ENCODE results near the gene CISTR. TPM values are rescaled to one million over a fixed set of nuclear protein-coding genes. Genes with fewer than 3 reads are reported as not detected.

The CISTR gene
- total RNA-seq, 6 experiments from 2014 or later = not detected

DNA sequence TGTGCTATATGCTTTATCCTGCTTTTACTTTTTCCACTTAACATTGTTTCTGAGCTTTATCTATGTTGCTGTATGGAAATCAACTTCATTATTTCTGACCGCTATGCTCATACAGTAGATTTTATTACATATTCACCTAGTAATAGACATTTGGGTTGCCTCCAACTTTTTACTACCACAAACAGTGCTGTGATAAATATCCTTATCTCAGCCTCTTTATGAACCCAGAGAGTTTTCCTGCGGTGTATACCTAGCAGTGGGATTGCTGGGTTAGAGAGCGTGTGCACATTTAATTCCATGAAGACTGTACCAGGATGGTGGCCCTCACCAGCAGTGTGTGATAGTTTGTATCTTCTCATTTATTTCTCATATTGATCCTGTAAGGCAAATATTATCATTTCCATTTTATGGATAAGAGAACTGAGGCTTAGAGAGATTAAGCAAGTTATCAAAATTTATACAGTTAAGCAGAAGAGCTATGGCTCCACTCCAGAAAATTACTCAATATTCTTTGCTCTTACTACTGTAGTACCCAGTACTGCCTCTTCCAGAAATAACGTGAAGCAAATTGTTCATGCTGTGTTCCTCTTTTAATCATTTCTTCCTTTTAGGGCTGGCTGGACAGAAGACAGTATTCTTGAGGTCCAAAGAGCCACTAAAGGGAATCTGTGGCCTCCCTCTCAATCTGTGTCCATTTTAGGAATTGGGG, 26.3 kb upstream of the CISTR start:
- Histone ChIP-seq H3K4me3 (no peak overlapping the region), H3K27ac (no peak overlapping the region), H3K9me3 (no peaks in the 10 kb centered on the region), H3K27me3 (peaks cover 0 to under 1% of the 10 kb centered on the region in 2 donors), H3K4me1 (no peaks in the 10 kb centered on the region), H3K36me3 (no peaks in the 10 kb centered on the region)
- DNase-seq = no peak
- TF ChIP-seq POLR2A (IDR thresholded peaks at IDR 0.05) = no peak
- TF ChIP-seq, protein P1, sequence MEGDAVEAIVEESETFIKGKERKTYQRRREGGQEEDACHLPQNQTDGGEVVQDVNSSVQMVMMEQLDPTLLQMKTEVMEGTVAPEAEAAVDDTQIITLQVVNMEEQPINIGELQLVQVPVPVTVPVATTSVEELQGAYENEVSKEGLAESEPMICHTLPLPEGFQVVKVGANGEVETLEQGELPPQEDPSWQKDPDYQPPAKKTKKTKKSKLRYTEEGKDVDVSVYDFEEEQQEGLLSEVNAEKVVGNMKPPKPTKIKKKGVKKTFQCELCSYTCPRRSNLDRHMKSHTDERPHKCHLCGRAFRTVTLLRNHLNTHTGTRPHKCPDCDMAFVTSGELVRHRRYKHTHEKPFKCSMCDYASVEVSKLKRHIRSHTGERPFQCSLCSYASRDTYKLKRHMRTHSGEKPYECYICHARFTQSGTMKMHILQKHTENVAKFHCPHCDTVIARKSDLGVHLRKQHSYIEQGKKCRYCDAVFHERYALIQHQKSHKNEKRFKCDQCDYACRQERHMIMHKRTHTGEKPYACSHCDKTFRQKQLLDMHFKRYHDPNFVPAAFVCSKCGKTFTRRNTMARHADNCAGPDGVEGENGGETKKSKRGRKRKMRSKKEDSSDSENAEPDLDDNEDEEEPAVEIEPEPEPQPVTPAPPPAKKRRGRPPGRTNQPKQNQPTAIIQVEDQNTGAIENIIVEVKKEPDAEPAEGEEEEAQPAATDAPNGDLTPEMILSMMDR (IDR thresholded peaks at IDR 0.05) = no peak
- peak in 1 of 4 donors; percentile 33 for ATAC-seq
- intact Hi-C loops (cut with DNase I) = no loop called here
- WGBS (ENCODE audit: insufficient coverage, low coverage, low lambda C conversion rate, missing lambda C conversion rate) = 78% methylated on average over 4 of the region's 4 CpGs

DNA sequence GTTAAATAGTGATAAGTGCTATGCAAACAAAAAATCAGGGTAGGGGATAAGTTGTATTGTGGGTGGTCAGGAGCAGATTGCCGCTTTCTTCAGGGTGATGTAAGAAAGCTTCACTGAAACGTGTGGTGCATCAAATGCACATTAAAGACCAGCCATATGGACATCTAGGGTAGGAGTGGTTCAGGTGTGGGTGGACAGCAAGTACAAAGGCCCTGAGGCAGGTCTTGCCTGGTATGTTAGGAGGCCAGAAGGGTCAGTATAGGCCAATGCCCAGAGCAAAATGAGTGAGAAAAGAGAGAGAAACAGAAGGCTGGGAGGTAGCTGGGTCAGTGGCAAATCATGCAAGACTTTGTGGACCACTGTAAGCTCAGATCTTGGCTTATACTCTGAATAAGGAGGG, 25.6 kb upstream of the CISTR start:
- intact Hi-C loops (cut with DNase I) = no loop called here
- DNase-seq (no peak), ATAC-seq (no peak)
- H3K4me3 ChIP-seq = no peak overlapping the region
- no peak for TF ChIP-seq POLR2A (IDR thresholded peaks at IDR 0.05)
- H3K36me3 ChIP-seq = no peaks in the 10 kb centered on the region
- no peaks in the 10 kb centered on the region for H3K27me3 ChIP-seq
- no peaks in the 10 kb centered on the region for H3K4me1 ChIP-seq
- 51% methylated on average over 2 of the region's 2 CpGs for whole genome bisulfite sequencing (ENCODE audit: insufficient coverage, low coverage, low lambda C conversion rate, missing lambda C conversion rate)
- no peak overlapping the region for H3K27ac ChIP-seq
- no peaks in the 10 kb centered on the region for H3K9me3 ChIP-seq

DNA sequence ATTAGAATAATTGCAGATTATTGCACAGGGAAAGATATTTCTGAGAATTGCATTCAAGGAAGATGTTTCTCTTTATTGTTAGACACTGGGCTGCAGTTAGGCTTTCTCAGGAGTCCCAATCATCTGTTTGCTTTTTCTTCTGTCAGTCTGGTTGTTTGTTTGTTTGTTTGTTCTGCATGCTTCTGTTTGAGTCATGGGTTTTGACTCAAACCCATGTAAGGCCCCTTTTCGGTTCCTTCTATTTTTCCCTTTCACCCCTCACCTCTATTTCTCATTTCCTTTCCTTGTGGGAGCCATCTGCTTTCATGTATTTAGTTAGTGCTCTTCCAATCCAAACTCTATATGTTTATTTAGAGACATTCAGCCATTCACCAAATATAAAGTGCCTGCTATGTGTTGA, 25.1 kb upstream of the CISTR start:
- no peak for ATAC-seq

DNA sequence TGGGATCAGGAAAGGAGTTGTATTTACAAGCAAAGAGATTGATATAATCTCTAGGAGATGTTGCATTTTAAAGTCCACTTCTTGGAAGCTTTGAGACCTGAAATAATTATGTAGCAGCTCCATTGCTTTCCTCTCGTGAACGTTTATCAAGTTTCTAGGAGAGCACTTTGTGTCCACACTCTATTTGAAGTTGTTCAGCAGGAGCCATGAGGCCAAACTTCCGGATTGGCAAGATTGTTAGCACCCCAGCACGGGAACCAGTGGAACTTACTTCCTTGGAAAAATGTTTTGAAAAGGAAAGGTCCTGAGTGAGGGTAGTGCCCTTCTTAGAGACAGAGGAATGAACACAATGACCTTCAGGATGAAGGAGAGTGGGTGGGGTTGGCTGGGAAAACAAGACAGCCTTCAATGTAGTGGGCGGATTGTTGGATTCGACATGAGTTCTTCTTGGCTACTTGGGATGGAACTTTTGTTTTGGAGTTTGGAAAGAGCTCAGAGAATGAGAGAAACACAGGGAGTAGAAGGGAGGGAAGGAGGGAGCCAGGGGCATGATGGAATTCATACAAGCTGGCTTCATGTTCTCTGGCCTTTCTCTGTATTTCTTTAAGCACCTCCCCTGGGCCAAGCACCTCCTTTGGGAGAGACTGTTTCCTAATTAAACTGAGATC, 23.8 kb upstream of the CISTR start:
- H3K4me1 ChIP-seq = no peaks in the 10 kb centered on the region
- no peaks in the 10 kb centered on the region for H3K27me3 ChIP-seq
- TF ChIP-seq POLR2A (IDR thresholded peaks at IDR 0.05) = no peak
- TF ChIP-seq, protein P1 (IDR thresholded peaks at IDR 0.05) = no peak
- H3K9me3 ChIP-seq = no peaks in the 10 kb centered on the region
- ATAC-seq (no peak), DNase-seq (no peak)
- no peak overlapping the region for H3K4me3 ChIP-seq
- no peaks in the 10 kb centered on the region for H3K36me3 ChIP-seq
- intact Hi-C loops (cut with DNase I) = no loop called here
- 48% methylated on average over 6 of the region's 6 CpGs for WGBS (ENCODE audit: insufficient coverage, low coverage, low lambda C conversion rate, missing lambda C conversion rate)
- H3K27ac ChIP-seq = no peak overlapping the region

More for the DNA sequence above, 25.1 kb upstream of the CISTR start:
- Histone ChIP-seq H3K27me3 (no peaks in the 10 kb centered on the region), H3K4me1 (no peaks in the 10 kb centered on the region), H3K36me3 (no peaks in the 10 kb centered on the region), H3K9me3 (no peaks in the 10 kb centered on the region), H3K4me3 (no peak overlapping the region), H3K27ac (no peak overlapping the region)
- TF ChIP-seq, protein P1 (IDR thresholded peaks at IDR 0.05) = no peak
- no peak for TF ChIP-seq POLR2A (IDR thresholded peaks at IDR 0.05)
- DNase-seq = no peak
- intact Hi-C loops (cut with DNase I) = no loop called here
- WGBS (ENCODE audit: insufficient coverage, low coverage, low lambda C conversion rate, missing lambda C conversion rate) = 50% methylated on average over 1 of the region's 1 CpG

DNA sequence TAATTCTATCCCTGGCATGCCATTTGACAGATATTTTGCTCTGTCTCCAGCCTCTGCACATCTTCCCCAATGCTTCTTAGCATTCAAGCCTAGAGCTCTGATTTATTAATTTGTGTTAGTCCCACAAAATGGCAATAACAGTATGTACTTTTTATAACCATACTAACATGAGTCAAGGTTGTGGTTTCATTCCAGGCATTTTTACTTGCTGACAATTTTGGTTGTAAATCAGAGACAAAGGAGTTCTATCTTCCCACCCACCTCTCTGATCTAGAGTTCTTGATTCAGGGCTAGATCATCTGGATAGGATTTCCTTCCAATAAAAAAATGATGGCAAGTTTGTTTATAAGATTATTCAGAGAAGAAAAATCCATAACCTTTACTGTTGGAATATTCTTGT, 18.5 kb upstream of the CISTR start:
- TF ChIP-seq, protein P1 (IDR thresholded peaks at IDR 0.05) = no peak
- TF ChIP-seq POLR2A (IDR thresholded peaks at IDR 0.05) = no peak
- ATAC-seq (no peak), DNase-seq (no peak)
- intact Hi-C loops (cut with DNase I) = no loop called here
- Histone ChIP-seq H3K36me3 (no peaks in the 10 kb centered on the region), H3K27ac (no peak overlapping the region), H3K4me1 (no peaks in the 10 kb centered on the region), H3K9me3 (no peaks in the 10 kb centered on the region), H3K27me3 (peaks cover 0 to 6% of the 10 kb centered on the region in 2 donors), H3K4me3 (no peak overlapping the region)
